Mesenteric fat pad (tissue), 1 donor: ENCODE data around the gene ENTPD6. TPM values are rescaled to one million over a fixed set of nuclear protein-coding genes. Genes with fewer than 3 reads are reported as not detected.

Experiments
- DNase-seq: peaks from one replicate; pipeline ENCODE4 v3.0.0-alpha.2; 2020; ENCODE audit warnings: low spot score
- total RNA-seq: library from RNA; stranded (reverse); fragmentation: NEBNext Ultra II Directional; extraction: Animal tissue kit (Norgen Biotek cat#: 25700); gene quantifications from one replicate; pipeline ENCODE4 v1.2.1, GENCODE V29; 2021
- donor health status: DM: yes; HTN: yes; CAD: no.

Gene ENTPD6
- total RNA-seq, 1 donor from 2014 or later, result 54.3 TPM

GRCh38 chr20:25207149-25207959 lies 11.8 kb downstream of the ENTPD6 start:
- peak; percentile 88 for DNase-seq

GRCh38 chr20:25207960-25208534 lies 12.5 kb downstream of the ENTPD6 start:
- no peak for DNase-seq

- no peak for DNase-seq
These were observed 13.9 kb downstream of the ENTPD6 start for GRCh38 chr20:25209400-25209799.

- no peak for DNase-seq
These were observed 14.4 kb downstream of the ENTPD6 start for GRCh38 chr20:25209911-25210310.

- peak; percentile 49 for DNase-seq
These were observed 15.8 kb downstream of the ENTPD6 start for GRCh38 chr20:25211273-25211672.

- DNase-seq, result peak; percentile 86
These were observed 16.7 kb downstream of the ENTPD6 start for GRCh38 chr20:25212242-25212641.

- peak; percentile 76 for DNase-seq
These were observed 18.3 kb downstream of the ENTPD6 start for GRCh38 chr20:25213566-25214425.

GRCh38 chr20:25214426-25214790 lies 18.9 kb downstream of the ENTPD6 start:
- no peak for DNase-seq

- peak; percentile 41 for DNase-seq
These were observed 19.3 kb downstream of the ENTPD6 start for GRCh38 chr20:25214819-25215218.

- peak; percentile 43 for DNase-seq
These were observed 20.0 kb downstream of the ENTPD6 start for GRCh38 chr20:25215521-25215920.

- DNase-seq, result peak; percentile 73
These were observed 20.9 kb downstream of the ENTPD6 start for GRCh38 chr20:25216199-25216945.

GRCh38 chr20:25217161-25218108 lies 21.9 kb downstream of the ENTPD6 start:
- peak; percentile 60 for DNase-seq

- DNase-seq, result no peak
These were observed 22.6 kb downstream of the ENTPD6 start for GRCh38 chr20:25218109-25218486.

GRCh38 chr20:25218492-25218891 lies 23.0 kb downstream of the ENTPD6 start:
- peak; percentile 83 for DNase-seq

- peak; percentile 64 for DNase-seq
These were observed 23.9 kb downstream of the ENTPD6 start for GRCh38 chr20:25219365-25219764.

GRCh38 chr20:25220021-25220730 lies 24.7 kb downstream of the ENTPD6 start:
- peak; percentile 59 for DNase-seq

- peak; percentile 84 for DNase-seq
These were observed 25.5 kb downstream of the ENTPD6 start for GRCh38 chr20:25220810-25221591.
